IPS-18c (cell line): ENCODE measurements around the gene NUMB.
"Not testable (repeated sequence)": the region's sequence is repeated elsewhere in the genome, so short reads cannot be mapped to it uniquely, and the experiment has no call there.

Source experiments
- H3K4me3 ChIP-seq: 2 replicates; pipeline ENCODE4 v1.7.0; 2013; ENCODE audit warnings: low read depth, mild to moderate bottlenecking, low read length, moderate library complexity; ENCODE audit not compliant: insufficient read depth
- H3K9me3 ChIP-seq: one replicate; pipeline ENCODE4 v1.6.1; 2013; ENCODE audit warnings: mild to moderate bottlenecking, low read length, moderate library complexity; ENCODE audit not compliant: control insufficient read depth, insufficient read depth

NUMB gene

DNA sequence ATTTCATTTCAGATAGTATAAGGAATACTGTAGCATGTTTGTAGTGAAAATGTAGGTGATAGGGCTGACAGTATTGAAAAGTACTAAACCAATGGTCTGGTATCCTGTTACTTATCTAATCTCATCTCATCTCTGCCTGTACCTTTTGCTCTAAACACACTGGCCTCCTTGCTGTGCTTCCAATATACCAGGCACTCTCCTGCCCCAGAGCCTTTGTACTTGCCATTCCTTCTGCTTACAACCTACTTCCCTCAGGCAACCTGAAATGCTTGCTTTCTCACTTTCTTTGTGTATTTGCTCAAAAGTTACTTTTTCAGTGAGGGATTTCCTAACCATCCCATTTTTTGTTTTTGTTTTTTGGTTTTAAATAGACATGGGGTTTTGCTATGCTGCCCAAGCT lies 119.1 kb downstream of the NUMB start:
- H3K4me3 ChIP-seq = no peak overlapping the region
- no peaks in the 10 kb centered on the region for H3K9me3 ChIP-seq

DNA sequence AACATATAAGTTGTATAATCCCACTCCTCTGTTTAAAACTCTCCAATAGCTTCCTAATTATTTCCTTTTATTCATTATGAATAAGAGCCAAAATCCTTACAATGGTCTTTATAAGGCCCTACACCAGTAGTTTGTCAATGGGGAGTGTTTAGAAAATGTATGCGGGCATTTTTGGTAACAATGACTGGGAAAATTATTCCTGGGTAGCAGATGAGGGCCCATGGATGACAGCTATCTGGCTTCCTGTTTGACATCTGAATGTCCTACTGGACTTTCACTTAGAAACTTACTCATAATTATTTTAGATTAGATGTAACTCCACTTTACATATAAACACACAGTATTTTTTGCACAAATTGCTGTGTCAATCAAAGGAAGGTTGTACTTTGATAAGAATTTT lies 119.8 kb downstream of the NUMB start:
- no peaks in the 10 kb centered on the region for H3K9me3 ChIP-seq
- no peak overlapping the region for H3K4me3 ChIP-seq

DNA sequence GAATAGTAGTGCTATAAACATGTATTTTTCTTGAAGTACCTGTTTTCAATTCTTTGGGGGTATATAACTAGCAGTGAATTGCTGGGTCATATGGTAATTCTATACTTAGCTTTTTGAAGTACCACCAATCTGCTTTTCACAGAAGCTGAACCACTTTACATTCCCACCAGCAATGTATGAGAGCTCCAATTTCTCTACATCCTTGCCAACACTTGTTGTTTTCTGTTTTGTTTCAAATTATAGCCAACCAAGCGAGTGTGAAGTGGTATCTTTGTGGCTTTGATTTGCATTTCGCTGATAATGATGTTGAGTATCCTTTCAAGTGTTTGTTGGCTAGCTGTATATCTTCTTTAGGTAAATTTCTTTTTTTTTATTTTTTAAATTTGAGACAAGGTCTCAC lies 125.3 kb downstream of the NUMB start:
- no peaks in the 10 kb centered on the region for H3K9me3 ChIP-seq

DNA sequence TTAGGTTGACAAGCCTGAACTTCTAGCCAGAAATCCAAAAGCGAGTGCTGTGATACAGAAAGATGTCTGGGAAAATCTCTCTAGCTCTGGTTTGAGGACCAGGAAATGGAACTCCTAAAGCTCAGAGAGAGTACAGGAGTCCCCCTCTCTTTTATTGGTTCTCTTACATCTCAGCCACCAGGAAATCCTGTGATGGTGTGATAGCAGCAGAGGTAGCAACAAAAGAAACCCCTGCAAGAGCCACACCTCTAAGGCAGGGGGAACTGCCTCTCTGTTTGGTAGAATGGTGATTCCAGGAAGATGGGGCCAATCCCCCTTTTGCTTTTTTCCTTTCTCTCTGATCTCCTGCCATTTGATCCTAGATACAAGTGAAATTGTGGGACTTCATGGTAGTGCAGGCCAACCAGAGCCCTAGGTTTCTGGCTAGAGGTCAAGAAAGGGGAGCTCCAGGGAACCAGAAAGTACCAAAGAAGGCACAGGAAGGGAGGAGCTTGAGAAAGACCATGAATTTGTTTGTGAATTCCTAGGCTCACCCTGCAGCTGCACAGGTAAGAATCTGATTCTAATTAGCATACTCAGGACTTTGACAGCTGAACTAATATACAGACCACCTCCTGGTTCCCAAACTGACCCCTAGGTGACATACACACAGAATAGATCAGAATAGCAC lies 132.6 kb downstream of the NUMB start:
- H3K4me3 ChIP-seq = no peak overlapping the region
- no peaks in the 10 kb centered on the region for H3K9me3 ChIP-seq

More for the DNA sequence above, 125.3 kb downstream of the NUMB start:
- no peak overlapping the region for H3K4me3 ChIP-seq

DNA sequence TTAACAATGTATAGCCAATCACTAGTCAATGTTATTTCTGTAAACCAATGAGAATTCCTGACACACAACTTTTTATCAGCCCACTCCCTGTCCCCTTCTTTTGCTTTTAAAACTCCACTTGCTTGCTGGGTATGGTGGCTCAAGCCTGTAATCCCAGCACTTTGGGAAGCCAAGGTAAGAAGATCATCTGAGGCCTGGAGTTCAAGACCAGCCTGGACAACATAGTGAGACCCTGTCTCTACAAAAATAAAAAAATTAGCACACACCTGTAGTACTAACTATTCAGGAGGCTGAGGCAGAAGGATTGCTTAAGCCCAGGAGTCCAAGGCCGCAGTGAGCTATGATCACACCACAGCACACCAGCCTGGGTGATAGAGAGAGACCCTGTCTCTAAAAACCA lies 133.3 kb downstream of the NUMB start:
- H3K9me3 ChIP-seq = no peaks in the 10 kb centered on the region
- H3K4me3 ChIP-seq = no peak overlapping the region

DNA sequence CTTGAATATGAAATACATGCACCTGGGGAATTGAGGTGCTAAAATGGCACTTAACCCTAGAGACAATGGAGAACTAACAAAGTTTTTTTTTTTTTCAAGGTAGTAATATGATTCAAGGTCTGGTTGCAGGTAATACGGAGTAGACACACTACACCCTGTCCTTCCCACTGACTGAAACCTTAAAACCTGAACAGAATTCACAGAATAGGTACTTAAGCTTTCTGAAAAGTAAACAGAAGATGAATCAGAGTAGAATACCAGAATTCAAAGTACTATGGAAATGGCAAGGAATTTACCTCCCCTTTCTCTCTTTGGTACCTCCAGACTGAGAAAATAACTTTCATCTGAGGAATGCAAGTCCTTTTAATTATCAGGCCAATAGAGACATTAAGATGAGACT lies 133.8 kb downstream of the NUMB start:
- Histone ChIP-seq H3K9me3 (no peaks in the 10 kb centered on the region), H3K4me3 (no peak overlapping the region)

DNA sequence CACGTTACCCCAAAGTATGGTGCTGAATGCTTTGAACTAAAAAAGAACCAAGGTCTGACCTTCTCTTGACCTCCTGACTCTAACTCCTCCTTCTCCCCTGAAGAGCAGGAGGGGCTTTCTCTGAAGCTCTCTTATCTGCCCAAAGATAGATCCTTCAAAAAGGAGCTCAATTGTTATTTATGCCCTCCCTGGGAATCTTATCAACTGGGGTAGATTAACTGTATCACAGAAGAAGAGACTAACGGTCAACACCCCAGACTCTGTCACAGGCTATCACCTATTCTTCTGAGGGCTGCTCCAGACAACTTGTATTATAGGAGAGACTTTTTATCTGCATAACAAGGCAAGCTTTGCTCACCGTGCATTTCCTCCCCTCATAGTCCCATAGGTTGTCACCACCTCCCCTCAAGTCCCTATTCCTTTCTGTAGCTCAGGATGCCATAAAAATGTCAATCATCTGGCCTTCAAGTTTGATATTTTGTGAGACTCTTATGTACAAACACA lies 134.4 kb downstream of the NUMB start:
- Histone ChIP-seq H3K4me3 (no peak overlapping the region), H3K9me3 (no peaks in the 10 kb centered on the region)

DNA sequence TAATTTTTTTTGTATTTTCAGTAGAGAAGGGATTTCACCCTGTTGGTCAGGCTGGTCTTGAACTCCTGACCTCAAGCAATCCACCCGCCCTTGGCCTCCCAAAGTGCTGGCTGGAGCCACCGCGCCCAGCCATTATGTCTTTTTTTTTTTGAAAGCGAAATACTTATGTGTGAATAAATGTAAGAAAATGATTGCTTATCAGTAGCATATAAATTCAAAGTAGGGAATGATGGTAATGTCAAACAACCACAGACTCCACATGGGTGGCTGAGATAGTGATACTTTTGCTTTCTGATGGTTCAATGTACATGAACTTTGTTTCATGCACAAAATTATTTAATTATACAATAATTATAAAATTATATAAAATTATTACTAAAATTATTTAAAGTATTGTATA lies 145.2 kb downstream of the NUMB start:
- no peaks in the 10 kb centered on the region for H3K9me3 ChIP-seq
- no peak overlapping the region for H3K4me3 ChIP-seq

DNA sequence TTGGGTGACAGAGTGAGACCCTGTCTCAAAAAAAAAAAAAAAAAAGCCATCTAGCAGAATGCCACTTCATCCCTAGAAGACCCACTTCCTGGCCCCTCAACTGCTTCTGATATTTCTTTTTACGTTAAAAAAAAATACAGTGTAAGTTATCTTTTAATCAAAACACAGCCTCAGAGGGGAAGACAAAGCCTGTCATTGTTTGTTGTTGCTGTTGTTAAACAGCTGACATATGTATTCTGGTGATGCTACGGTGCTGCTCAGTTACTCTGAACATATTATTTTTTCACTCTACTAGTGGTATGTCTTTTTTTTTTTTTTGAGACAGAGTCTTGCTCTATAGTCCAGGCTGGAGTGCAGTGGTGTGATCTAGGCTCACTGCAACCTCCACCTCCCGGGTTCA lies 145.7 kb downstream of the NUMB start:
- Histone ChIP-seq H3K9me3 (no peaks in the 10 kb centered on the region), H3K4me3 (no peak overlapping the region)

DNA sequence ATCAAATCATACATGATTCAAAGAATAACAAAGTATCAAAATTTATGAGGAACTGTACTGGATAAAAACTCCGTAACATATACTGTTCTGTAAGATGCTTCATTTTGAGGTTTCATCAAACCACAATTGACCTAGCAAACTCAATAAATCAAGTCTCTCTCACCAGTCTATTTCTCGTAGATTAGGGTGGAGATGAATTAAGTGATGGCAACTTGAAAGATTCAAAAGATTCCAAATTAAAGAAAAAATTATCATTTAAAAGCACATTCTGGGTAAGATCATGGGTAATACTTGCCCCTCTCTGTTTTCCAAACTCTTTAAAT lies 146.7 kb downstream of the NUMB start:
- Histone ChIP-seq H3K9me3 (no peaks in the 10 kb centered on the region), H3K4me3 (no peak overlapping the region)

DNA sequence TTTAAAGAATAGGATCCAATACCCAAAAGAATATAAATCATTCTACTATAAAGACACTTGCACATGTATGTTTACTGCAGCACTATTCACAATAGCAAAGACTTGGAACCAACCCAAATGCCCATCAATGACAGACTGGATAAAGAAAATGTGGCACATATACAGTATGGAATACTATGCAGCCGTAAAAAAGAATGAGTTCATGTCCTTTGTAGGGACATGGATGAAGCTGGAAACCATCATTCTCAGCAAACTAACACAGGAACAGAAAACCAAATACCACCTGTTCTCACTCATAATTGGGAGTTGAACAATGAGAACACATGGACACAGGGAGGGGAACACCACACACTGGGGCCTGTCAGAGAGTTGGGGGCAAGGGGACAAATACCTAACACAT lies 149.1 kb downstream of the NUMB start:
- not testable (repeated sequence) for H3K4me3 ChIP-seq, H3K9me3 ChIP-seq

DNA sequence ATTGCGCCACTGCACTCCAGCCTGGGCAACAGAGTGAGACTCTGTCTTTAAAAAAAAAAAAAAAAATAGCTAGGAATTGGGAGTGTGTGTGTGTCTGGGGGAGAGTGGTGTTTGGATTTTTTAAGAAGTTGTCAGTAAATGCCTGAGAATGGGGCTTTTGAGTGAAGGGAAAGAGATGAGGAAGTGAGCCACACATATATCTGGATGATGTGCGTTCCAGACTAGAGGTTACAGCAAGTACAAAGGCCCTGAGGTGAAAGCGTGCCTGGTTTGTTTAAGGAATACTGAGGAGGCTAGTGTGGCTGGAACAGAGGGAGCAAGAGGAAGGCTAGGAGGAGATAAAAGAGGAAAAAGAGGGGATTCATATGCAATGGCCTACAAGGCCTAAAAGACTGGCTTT lies 151.1 kb downstream of the NUMB start:
- H3K4me3 ChIP-seq = no peak overlapping the region
- no peaks in the 10 kb centered on the region for H3K9me3 ChIP-seq

DNA sequence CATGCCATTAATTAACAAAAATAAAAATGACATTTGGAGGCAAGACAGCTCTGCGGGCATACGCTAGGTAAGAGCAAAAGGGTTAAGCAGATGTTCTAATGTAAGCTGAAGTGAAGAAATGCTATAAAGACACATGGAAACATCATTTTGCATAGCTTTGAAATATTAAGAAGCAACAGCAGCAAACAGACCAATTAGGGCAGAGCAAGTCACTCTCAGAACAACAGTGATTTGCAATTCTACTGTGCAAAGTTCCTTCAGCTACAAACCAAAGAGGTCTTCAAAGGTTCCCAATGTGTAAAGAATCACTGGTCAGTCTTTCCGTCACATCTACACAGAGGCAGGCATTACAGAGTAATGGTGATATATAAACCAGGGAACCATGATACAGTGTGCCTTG lies 152.8 kb downstream of the NUMB start:
- Histone ChIP-seq H3K9me3 (no peaks in the 10 kb centered on the region), H3K4me3 (no peak overlapping the region)

DNA sequence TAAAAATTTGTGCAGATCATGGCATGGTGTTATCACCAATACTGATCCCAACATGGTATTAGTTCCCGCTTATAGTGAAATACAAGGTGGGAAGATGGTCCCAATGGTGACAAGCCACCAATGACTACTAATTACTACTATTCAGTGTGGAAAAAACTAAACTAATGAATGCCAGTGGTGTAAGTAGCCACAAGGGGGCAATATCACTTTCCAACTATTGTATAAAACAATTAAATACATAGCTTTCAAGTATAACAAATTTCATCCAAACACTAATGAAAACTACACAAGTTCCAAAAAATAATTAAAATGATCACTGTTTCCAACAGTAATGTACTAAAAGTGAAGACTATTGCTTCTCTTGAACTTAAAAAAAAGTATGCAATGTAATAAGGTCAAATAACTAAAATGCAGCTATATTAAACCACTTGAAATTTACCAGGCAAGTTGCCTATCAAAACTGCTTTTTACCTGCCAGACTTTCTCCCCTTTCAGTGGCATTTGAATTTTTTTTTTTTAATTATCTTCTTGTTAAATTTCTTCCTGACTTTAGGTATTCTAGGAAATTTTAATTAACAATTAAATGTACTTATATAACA lies 163.0 kb downstream of the NUMB start:
- Histone ChIP-seq H3K9me3 (no peaks in the 10 kb centered on the region), H3K4me3 (no peak overlapping the region)

DNA sequence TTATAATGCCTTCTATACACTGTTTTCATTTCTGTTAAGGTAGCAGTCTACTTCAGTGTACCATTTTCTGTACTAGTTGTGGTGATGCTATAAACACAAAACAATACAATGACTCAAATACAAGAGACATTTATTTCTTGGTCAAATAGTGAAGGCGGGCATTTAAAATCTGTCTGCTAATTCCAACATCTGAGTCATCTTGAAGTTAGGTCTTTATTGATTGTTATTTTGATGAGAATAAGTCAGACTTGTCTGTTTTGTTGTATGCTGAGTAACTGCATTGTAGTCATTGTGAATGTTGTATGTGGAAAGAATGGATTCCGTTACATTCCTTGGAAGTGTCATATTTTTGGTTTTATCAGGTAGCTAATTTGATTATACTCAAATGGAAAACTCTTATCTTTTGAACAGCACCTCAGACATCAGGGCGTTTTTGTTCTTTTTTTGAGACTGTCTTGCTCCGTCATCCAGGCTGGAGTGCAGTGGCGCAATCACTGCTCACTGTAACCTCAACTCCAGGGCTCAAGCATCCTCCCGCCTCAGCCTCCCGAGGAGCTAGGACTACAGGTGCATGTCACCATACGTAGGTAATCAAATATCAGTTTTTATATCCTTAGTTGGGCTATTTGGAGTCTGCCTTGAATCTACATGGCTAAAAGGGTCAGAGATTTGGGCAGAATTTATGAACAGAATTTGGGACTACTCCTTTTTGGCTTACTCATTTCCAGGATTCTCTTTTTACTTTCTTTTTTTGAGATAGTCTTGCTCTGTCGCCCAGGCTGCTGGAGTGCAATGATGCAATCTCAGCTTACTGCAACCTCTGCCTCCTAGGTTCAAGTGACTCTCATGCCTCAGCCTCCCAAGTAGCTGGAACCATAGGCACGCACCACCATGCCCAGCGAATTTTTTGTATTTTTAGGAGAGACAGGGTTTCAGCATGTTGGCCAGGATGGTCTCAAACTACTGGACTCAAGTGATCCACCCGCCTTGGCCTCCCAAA lies 164.3 kb downstream of the NUMB start:
- Histone ChIP-seq H3K4me3 (no peak overlapping the region), H3K9me3 (no peaks in the 10 kb centered on the region)

DNA sequence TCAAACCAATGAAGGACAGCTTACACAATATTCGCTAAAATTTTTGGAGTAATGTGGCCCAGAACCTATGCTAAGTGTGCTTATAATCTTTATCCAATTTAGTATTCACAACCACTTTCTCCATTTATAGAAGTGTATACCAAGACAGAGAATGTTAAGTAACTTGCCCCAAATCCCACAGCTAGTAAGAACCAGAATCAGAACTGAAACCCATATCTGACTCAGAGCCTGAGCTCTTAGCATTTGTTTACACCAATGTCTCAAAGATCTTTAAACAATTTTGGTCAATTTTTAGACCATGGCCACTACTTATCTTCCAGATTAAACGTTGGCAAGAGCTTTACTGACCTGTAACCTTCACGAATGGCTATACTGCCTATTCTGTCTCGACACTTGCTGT lies 168.1 kb downstream of the NUMB start:
- H3K9me3 ChIP-seq = no peaks in the 10 kb centered on the region
- no peak overlapping the region for H3K4me3 ChIP-seq

DNA sequence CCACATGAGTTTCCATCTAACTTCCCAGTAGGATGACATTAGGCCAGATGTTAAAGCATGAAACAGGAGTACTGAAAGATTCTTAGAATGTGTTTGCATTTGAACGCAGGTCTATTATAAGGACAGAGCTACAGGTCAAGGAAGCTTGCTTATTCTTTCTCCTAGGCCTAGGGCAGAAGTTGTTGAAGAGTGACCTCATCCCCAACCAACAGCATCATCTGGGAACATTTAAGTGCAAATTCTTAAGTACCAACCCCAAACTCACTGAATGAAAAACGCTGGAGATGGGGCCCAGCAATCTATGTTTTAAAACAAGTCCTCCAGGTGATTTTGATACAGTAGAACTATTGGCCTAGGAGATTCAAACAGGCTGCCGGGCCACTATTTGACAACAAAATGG lies 168.6 kb downstream of the NUMB start:
- Histone ChIP-seq H3K9me3 (no peaks in the 10 kb centered on the region), H3K4me3 (no peak overlapping the region)

DNA sequence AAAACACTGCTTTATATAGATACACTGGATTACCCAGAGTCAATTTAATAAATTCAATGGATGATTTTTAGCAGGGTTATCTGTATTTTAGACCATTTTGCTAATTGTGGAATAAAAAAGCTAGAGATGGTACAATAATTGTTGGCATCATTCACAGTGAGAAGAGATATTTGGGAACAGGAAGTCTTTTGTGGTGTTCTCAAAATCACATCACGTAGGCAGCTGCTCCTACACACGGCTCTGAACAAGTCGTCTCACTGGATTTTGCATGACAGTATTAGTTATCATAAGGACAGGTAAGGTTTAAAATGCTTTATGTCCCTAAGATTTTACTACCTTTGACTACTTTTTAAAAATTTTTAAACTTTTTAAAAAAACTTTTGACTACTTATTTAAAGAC lies 169.0 kb downstream of the NUMB start:
- Histone ChIP-seq H3K4me3 (no peak overlapping the region), H3K9me3 (no peaks in the 10 kb centered on the region)
